NCI-H82 treated with DMSO at 0.1 percent for 48 hours (cell line): ENCODE results near the gene ID3.

Source experiments
- DNase-seq: peaks from one replicate; lab custom pipeline; 2025; ENCODE audit not compliant: unreplicated experiment; lab: John Stamatoyannopoulos, UW

ID3 gene, protein sequence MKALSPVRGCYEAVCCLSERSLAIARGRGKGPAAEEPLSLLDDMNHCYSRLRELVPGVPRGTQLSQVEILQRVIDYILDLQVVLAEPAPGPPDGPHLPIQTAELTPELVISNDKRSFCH

DNA sequence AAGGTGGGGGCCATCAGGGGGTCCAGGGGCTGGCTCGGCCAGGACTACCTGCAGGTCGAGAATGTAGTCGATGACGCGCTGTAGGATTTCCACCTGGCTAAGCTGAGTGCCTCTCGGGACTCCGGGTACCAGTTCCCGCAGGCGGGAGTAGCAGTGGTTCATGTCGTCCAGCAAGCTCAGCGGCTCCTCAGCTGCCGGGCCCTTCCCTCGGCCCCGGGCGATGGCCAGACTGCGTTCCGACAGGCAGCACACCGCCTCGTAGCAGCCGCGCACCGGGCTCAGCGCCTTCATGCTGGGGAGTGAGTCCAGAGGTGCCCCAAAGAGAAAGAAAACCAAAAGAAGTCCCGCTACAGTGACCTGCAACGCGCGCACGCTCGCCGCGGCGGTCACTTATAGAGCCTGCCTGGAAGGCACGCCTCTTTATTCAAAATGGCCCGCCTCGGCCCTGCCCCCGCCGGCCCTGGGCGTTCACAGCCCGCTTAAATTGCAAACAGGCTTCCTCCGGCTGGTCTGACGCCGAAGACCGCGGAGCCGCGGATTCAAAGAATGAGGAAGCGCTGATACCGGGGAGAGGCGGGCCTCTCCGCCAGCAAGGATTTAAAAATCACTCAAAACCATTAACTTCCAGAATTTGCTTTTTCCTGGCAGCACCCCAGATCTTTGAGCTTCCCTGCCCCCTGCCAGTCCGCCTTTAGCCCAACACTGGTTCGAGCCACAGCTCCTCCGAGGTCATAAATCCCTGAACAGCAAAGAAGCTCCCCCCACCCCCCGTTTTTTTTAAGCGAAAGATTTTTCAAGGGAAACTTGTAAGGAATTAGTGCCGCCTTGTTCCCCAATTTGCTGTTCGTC, at the start of gene ID3:
TSS of gene ID3 (minus strand) at position 366 of the 849 bp plus-strand sequence. CDS start at position 291, 75 bp downstream.
- DNase-seq: peak; percentile 77

DNA sequence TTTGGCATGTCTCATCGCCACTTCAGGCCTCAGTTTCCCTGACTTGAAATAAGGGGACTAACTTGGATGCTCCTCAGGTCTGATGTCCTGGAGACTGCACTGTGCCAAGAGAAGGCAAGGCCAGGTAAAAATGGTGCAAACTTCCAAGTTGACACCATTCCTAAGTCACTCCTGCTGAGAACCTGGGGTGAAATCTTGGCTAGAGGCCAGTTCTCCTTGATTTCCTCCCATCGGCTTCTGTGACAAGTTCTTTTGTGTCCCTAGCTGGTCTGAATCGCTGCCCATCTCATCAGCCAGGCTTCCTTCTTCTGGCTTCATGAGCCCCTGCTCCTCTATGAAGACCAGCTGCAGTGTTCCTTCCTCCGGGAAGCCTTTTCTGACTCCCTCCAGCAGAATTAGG, 48.6 kb upstream of the ID3 start:
- DNase-seq: no peak

DNA sequence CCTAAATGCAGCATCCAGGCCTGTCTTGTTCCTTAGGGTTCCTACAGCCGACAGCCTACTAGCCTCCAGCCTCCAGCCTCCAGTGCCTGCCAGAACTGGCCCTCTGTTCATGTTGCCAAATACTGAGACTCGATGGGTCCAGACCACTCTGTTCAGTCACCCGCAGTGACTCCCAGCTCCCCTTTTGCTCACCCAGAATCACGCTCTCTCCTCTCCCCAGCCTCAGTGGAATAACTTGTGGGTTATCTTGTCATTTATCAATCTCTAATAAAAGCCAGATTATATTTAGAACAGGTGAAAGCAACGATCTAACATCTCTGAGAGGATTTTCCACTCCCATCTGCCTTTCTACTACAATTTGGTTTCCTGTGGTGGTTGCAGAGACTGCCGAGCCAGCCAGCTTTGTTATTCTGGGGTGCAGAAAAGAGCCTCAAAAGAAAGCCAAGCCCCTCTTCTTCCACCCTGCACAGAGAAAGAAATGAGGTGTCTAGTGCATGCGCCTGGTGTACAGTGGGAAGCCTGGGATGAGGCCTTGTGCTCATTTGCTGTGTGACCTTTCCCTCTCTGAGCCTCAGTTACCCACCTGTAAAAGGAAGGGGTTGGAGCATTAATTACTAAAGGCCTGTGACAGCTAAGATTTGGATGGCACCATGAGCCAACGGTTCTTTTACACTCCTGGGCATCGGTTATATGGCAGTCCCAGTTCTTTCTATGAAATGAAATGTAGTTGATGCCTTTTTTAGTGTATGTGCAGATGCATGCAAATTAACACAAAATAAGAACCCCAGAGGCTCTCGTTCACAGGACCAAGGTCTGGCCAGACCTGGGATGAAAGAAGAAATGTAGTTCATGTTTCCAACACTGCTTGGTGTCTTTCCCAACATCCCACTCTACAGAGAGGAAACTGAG, 42.9 kb upstream of the ID3 start:
- no peak for DNase-seq

DNA sequence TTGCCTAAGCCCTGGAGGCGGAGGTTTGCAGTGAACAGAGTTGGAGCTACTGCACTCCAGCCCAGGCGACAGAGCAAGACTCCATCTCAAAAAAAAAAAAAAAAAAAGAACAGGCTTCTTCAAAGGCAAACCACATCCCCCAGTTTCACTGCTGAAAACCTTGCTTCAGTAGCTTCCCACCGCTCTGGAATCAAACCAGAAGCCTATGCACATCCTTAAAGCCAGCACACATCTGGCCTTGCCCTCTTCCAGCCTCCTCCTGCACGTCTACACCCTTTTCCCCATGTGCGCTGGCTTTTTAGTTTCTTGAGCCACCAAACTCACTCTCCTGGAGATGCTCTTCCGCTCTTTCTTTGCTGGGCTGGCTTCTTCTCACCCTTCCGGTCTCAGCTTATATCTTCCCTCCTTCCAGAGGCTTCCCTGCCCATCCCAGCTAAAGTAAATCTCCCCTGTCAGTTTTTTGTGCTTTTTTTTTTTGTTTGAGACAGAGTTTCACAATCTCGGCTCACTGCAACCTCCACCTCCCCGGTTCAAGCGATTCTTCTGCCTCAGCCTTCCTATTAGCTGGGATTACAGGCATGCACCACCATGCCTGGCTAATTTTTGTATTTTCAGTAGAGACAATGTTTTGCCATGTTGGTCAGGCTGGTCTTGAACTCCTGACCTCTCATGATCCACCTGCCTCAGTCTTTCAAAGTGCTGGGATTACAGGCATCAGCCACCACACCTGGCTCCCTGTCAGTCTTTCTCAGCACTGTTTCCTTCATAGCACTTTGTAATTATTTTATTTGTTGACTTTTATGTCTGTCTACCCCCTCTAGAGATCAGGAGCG, 42.0 kb upstream of the ID3 start:
- no peak for DNase-seq

DNA sequence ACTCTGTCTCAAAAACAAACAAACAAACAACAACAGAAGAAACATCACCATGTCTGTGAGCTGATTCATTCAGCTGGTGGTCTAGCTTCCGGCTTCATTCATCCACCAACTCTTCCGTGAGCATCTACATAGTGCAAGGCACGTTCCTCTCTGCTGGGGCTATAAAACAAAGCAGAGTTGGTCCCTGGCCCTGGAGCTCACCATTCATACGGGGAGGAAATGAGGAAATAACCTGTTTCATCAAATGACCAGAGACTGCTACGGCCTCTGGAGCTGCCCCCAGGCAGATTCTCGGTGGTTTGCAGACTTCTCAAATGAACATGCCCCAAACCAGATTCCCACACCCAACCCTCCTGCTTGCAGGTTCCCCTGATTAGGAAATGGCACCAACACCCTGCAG, 41.0 kb upstream of the ID3 start:
- DNase-seq: no peak

DNA sequence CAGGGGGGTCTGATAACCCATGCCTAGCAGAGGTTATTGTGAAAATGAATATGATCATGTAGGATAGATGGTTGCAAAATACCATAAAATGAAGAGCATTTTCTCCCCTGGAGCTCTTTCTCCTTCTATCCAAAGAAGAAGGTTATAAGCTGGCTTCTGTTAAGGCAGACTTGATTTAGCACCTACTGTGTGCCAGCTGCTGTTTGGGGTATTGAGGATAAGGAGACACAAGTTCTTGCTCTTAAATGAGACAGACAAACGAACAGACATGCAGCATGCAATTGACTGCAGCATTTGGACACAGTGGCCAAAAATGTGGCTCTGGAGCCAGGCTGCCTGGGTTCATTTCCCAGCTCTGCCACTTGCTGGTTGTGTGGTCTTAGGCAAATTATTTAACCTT, 39.8 kb upstream of the ID3 start:
- no peak for DNase-seq

DNA sequence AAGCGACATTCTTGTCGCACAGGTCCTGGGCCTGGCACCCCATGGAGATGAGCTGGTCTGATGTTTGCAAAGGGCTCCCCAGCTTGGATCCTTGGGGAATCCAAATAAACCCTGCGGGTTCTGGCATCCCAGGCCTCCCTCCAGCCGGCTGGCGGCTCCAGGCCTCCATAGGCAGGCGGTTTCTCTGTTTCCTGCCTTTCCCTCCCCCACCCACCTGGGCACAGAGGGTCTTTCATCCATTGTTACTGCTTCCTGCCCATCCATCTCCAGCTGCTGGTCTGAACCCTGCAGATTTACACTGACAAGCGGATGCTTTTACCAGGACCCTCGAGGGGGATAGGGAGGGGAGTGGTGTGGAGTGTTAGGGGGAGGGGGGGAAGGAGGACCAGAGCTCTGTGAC, 39.1 kb upstream of the ID3 start:
- no peak for DNase-seq

DNA sequence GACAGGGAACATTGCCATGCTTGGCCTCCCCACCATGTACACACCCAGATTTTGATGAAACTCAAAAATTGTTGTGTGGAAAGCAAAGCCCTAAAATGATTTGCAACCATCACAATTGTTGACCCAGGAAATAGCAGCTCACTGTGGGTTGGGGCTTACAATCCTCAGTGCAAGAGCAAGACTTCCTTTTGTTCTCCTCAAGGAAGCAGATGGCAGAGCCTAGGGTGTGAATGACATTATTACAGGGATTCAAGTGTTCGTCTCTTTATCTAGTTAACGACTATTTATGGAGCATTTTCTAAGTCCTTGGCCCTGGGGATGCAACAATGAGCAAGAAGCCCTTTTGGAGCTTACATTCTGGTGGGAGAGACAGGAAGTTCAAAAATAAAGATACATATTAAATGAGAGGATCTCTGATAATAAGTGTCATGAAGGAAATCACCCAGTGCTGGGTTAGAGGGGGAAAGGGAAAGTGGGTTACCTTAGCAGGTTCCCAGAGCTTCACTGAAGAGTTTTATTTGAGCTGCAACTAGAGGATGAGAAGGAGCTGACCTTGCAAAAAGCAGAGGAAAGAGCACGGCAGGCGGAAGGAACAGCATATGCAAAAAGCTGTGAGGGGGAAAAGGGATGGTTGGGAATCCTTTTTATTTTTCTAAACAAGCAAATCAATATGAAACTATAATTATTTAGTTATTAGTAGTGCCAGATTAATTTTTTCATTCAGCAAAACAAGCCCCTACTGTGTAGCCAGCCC, 38.5 kb upstream of the ID3 start:
- DNase-seq: peak; percentile 77

DNA sequence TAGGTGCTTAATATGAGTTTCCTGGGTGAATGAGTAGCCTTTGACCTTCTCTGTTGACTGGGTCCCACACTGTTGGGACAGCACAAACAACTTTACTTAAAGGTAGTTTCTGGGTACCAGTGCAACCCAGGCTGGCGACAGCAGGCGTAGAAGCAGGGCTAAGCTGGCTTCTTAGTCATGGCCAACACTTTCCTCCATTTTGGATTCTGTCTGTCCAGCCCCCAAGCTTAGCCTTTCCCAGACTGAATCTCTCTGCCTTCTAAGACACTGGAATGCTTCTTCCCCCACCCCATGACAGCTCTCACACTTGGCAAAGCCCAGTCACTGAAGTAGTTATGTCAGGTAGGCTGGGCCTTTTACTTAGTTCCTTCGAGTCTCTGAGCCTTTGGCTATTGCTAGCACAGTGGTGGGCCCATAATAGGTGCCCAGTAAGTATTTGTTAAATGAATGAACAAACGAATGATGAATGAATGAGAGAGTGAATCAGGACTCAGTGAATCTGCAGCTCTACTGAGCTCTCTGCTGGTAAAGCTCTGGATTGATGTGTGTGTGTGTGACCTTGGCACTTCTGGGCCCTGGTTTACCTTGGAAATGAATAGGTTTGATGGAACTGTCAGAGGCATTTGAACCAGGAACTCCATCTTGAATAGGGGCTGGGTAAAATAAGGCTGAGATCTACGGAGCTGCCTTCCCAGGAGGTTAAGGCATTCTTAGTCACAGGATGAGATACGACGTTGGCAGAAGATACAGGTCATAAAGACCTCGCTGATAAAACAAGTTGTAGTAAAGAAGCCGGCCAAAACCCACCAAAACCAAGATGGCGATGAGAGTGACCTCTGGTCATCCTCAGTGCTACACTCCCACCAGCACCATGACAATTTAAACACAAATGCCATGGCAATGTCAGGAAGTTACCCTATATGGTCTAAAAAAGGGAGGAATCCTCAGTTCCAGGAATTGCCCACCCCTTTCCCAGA, 37.4 kb upstream of the ID3 start:
- DNase-seq: no peak

DNA sequence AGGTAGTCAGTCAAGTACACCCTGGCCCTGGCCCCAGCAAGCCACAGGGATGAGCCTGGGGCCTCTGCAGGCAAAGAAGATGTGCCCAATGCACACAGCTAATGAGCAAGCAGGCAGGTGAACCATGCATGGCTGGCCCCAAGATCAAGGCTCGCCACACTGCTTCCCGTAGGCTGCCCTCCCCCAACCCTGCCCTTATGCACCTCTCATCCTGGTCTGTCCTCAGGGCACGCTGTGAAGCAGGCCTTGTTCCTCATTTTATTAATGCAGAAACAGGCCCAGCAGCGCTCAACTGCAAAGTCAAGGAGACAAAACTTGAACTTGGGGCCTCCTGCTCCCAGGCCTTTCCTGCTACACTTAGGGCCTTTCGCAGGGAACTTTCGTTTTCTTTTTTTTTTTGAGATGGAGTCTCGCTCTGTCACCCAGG, 35.6 kb upstream of the ID3 start:
- DNase-seq: no peak

DNA sequence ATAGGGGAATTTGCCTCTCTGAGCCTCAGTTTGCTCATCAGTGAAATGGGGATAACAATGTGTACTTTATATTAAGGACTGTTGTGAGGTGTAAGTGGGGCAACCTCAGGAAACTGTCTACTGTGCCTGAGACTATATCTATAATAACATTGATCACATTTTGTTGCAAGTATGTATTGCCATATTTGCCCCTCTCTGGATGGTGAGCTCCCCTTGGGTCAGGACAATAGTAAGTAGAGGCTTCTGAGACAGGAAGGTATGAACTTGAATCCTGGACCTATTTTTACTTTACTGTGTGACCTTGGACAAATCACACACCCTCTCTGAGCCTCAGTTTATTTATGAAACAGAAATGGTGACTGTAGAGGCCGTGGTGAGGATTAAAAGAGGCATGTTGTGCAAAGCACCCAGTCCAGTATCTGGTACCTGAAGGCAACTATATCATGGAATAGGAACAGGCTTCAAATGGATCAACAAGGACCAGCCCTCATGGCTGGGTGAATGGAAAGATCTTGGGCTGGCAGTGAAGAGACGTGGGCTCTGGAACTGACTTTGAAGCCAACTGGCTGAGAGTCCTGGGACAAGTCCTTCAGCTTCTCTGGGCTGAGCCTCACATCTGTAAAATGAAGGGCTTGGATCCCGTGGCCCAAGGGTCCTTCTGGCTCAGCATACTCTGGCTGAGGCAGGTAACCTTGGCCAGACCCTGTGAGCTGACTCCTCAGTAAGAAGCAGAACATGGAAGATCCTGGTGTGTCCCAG, 35.0 kb upstream of the ID3 start:
- DNase-seq: no peak

DNA sequence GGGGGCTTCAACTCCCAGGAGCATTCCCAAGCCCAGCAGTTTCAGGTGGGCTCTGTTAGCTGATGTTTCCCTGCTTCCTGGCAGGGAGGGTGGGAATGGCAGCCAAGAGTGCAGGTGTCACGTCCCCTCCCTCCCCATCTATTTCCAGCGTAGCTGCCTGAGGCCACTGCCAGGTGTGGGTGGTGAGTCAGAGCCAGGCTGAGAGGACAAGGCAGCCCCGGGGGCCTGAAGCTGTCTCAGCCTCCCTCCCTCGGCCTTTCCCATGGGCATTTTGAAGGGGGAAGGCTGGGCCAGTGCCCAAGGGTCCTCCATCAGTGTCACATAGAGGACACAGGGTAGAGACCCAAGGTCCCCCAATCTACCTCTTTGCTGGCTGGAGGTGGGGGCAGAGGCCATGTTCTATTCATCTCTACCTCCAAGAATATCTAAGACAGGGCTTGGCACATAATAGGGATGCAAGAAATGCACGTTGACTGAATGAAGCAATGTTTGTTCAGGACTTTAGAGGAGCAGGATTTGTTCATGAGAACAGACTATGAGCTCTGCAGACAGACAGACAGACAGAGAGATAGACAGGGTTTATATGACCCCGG, 34.4 kb upstream of the ID3 start:
- DNase-seq: no peak

DNA sequence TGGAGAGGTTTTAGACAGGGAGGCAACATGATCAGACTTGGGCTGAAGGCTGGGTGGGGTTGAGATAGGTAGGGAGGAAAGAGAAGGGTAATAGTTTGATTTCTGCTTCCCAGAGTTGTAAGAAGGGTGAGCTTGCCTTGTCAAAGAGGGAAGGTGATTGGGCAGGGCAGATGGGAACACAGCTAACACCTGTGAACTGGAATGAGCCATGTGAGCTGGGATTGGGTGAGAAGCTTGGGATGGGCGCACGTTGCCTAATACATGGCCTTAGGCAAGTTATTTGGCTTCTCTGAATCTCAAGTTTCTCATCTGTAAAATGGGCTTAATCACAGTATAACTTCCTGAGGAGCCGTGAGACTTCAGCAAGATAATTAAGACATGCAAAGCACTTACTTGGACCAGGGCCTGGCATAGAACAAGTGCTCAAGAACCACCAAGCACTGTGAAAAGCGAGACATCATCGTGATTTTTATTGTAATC, 33.8 kb upstream of the ID3 start:
- no peak for DNase-seq

DNA sequence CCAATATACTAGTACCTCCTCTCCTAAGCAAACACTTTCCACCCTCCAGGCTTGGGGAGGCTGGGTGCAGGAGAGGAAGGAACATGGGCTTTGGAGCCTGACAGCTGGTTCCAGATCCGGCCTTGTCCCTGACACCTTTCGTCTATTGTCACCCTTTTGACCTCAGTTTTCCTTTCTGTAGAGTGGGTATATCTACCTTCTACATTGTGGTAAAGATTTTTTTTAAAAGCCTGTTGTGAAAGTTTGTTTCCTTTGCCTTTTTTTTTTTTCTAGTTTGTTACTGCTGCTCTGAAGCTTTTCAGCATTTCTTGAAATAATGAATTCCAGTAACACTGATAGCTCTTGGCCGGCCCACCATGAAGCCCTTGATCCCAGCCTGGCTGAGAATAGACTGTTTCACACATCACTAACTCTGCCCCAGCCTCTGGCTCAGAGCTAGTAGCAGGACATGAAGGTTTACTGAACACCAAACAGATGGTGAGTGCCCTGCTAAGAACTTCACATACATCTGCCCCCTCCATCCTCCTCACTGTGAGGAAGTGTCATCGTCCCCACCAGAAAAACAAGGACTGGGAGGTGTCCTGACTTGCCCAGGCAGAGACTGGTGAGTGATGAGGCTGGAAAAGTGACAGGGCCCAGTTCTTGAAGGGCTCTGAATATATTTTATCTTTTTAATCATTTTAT, 33.0 kb upstream of the ID3 start:
- peak; percentile 71 for DNase-seq

DNA sequence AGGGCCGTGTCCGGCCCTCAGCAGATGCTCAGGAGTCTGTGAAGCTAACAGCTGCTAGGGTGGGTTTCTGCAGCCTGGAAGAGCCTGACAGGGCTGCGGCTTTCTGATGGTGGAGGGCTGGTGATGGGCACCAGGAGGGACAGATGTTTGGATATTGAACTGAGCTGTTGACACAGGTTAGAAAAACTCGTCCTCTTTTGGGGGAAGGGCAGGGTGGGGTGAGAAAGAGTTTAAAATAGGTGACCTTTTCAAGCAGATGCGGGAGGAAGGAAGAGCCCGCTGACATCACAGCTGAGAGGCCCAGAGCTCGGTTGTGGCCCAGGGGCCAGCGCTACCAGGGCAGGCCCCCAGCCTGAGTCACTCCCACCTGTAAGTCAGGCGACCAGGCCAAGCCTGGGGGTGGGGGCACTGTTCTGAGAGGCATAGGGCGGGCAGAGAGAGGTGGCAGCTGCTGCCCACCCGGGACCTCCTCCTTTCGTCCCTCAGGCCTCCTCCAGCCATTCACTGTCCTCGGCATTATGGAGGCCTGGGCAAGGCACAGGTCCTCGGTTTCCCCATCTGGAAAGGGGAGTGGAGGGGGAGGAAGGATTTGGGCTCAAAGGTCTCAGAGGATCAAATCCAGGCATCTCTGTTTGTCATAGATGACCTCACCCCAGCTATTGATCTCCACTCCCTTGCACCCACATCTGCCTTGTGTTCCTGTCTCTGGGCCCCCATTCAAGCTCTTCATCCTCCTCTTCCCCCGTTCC, 32.3 kb upstream of the ID3 start:
- peak; percentile 45 for DNase-seq

DNA sequence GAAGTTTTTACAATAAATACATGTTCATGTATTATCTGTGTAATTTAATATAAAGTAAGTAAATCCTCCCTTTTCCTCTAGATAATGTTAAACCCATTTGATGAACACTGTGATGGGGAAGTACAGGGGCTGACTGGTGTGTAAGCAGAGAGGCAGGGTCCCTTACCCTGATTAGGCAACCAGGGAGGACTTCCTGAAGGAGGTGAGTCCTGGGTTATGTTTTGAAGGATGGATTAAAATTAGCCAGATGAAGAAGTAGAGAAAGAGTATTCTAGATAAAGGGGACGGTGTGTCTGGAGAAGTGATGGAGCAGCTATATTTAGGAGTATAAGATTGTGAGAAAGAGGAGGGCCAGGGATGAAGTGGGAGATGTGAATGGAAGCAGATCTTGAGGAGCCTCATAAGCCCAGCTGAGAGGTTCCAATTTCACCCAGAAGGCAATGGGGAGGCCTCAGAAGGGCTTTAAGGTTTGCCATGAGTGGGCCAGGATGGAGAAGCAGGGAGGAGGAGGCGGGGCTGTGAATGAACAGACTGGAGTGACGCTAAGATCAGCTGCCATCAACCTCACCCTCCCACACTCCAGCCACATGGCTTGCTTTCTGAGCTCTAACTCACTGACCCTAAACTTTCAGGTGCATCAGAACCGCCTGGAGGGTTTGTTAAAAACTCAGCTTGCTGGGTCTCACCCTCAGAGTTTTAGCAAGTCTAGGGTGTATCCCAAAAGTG, 30.9 kb upstream of the ID3 start:
- no peak for DNase-seq
